ENCODE results near the gene TMEM190.

DNA sequence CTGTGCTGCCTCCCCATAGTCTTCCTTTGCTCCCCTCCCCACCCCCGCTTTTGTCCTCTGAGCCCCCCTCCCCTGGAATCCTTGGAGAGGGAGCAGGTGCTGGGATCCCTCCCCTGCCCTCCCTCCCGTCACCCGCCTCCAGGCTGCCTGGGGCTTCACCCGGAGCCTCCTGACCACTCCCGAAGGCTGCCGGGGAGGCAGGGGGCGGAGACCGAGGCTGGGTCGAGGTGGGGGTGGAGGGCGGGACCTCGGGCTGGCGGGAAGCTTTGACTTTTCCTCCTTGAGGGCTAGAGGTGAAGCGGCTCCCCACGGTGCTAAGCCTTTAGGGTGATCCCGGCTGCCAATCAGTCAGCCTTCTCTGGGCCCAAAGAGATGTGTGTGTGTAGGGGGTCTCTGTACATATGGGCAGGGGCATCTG lies 35.4 kb upstream of the TMEM190 start:
- TF ChIP-seq POU2F2 (IDR thresholded peaks at IDR 0.05; ENCODE audit: borderline replicate concordance, low read depth, low read length) (no peak), SIN3A (IDR thresholded peaks at IDR 0.05; ENCODE audit: low read depth, low read length) (0 out of 2 replicates have a peak, but pooled peaks have one; percentile 47), HDGF (IDR thresholded peaks at IDR 0.05) (no peak), STAT3 (IDR thresholded peaks at IDR 0.05; ENCODE audit: low read depth, low read length) (no peak), SREBF2 (IDR thresholded peaks at IDR 0.05; ENCODE audit: low read length) (no peak), CBFB (IDR thresholded peaks at IDR 0.05; ENCODE audit: low read depth) (no peak), ZNF217 (IDR thresholded peaks at IDR 0.05) (no peak), RAD21 (IDR thresholded peaks at IDR 0.05; ENCODE audit: insufficient read depth, low read depth, low read length) (no peak)
- TF ChIP-seq, protein P1, sequence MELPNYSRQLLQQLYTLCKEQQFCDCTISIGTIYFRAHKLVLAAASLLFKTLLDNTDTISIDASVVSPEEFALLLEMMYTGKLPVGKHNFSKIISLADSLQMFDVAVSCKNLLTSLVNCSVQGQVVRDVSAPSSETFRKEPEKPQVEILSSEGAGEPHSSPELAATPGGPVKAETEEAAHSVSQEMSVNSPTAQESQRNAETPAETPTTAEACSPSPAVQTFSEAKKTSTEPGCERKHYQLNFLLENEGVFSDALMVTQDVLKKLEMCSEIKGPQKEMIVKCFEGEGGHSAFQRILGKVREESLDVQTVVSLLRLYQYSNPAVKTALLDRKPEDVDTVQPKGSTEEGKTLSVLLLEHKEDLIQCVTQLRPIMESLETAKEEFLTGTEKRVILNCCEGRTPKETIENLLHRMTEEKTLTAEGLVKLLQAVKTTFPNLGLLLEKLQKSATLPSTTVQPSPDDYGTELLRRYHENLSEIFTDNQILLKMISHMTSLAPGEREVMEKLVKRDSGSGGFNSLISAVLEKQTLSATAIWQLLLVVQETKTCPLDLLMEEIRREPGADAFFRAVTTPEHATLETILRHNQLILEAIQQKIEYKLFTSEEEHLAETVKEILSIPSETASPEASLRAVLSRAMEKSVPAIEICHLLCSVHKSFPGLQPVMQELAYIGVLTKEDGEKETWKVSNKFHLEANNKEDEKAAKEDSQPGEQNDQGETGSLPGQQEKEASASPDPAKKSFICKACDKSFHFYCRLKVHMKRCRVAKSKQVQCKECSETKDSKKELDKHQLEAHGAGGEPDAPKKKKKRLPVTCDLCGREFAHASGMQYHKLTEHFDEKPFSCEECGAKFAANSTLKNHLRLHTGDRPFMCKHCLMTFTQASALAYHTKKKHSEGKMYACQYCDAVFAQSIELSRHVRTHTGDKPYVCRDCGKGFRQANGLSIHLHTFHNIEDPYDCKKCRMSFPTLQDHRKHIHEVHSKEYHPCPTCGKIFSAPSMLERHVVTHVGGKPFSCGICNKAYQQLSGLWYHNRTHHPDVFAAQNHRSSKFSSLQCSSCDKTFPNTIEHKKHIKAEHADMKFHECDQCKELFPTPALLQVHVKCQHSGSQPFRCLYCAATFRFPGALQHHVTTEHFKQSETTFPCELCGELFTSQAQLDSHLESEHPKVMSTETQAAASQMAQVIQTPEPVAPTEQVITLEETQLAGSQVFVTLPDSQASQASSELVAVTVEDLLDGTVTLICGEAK (IDR thresholded peaks at IDR 0.05; ENCODE audit: borderline replicate concordance) = no peak
- TF ChIP-seq, protein P2, sequence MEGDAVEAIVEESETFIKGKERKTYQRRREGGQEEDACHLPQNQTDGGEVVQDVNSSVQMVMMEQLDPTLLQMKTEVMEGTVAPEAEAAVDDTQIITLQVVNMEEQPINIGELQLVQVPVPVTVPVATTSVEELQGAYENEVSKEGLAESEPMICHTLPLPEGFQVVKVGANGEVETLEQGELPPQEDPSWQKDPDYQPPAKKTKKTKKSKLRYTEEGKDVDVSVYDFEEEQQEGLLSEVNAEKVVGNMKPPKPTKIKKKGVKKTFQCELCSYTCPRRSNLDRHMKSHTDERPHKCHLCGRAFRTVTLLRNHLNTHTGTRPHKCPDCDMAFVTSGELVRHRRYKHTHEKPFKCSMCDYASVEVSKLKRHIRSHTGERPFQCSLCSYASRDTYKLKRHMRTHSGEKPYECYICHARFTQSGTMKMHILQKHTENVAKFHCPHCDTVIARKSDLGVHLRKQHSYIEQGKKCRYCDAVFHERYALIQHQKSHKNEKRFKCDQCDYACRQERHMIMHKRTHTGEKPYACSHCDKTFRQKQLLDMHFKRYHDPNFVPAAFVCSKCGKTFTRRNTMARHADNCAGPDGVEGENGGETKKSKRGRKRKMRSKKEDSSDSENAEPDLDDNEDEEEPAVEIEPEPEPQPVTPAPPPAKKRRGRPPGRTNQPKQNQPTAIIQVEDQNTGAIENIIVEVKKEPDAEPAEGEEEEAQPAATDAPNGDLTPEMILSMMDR (IDR thresholded peaks at IDR 0.05 in 2 of 3, conservative IDR thresholded peaks at IDR 0.05 in 1 of 3; ENCODE audit: control insufficient read depth in 2 of 3, extremely low read depth in 1 of 3, insufficient read depth in 1 of 3, low read depth in 3 of 3, low read length in 3 of 3) = no peak
- TF ChIP-seq, protein P3, sequence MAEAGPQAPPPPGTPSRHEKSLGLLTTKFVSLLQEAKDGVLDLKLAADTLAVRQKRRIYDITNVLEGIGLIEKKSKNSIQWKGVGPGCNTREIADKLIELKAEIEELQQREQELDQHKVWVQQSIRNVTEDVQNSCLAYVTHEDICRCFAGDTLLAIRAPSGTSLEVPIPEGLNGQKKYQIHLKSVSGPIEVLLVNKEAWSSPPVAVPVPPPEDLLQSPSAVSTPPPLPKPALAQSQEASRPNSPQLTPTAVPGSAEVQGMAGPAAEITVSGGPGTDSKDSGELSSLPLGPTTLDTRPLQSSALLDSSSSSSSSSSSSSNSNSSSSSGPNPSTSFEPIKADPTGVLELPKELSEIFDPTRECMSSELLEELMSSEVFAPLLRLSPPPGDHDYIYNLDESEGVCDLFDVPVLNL (IDR thresholded peaks at IDR 0.05; ENCODE audit: low read depth, low read length) = peak; percentile 89

All from GM12878 (cell line).